Measurements from ENCODE around the gene ETFDH.
A peak's percentile ranks its signal among the peaks of the same experiment; 100 is the strongest.
"Not testable (repeated sequence)": the region's sequence is repeated elsewhere in the genome, so short reads cannot be mapped to it uniquely, and the experiment has no call there.

ETFDH gene

DNA sequence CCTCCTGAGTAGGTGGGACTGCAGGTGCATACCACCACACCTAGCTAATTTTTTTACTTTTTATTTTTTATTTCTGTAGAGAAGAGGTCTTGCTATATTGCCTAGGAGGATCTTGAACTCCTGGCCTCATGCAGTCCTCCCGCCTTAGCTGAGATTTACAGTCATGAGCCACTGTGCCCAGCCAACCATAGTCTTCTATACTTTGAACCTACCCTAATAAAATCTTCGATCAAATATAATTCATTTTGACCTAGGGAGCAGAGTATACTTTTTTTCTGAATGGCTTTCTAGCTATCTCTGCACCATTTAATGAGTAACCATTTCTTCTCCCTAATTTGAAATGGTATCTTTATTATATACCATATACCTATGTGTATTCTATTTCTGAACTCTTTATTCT lies 6.7 kb downstream of the ETFDH start:
- no peak for DNase-seq (ENCODE audit: low read depth)

- no peak for DNase-seq (ENCODE audit: low read depth)
Measured at GRCh38 chr4:158681629-158682028, 9.5 kb downstream of the ETFDH start.

- DNase-seq (ENCODE audit: low read depth): no peak
Measured at GRCh38 chr4:158682066-158682465, 10.0 kb downstream of the ETFDH start.

GRCh38 chr4:158688813-158689212 lies 16.7 kb downstream of the ETFDH start:
- DNase-seq (ENCODE audit: low read depth): no peak

DNA sequence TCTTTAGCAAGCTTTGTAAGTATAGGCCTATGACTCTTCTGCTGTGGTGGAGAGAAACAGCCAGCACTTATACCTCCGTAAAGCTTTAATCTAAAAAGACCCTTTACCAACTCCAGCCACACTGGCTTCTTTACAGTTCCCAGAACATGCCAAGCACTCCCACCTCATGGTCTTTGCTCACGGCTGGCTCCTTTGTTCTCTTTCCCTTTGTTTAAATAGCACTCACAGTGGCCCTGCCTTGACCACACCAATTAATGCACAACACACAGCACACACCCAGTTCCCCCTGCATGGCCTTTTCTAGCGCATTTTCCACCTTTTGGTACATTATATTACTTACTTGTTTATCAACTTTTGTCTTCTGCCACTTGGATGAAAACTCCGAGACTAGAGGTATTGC lies 32.2 kb downstream of the ETFDH start:
- DNase-seq (ENCODE audit: low read depth): no peak

DNA sequence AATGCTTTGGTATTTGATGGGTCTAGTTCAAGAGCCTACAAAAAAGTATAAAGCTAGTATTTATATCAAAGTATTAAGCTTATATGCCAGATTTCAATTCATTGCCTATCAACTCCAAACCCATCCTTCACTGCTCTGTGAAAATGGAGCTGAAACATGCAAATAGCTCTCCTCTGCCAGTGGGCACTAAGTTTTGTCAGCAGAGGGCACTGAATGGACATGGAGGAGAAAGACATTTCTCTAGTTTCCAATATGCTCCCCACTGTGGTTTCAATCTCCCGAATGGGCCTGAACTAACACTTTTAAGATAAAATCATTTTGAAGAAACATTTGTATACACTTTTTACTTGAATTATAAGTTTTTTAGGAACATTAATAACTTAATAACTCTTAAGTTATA lies 38.7 kb downstream of the ETFDH start:
- no peak for DNase-seq (ENCODE audit: low read depth)

DNA sequence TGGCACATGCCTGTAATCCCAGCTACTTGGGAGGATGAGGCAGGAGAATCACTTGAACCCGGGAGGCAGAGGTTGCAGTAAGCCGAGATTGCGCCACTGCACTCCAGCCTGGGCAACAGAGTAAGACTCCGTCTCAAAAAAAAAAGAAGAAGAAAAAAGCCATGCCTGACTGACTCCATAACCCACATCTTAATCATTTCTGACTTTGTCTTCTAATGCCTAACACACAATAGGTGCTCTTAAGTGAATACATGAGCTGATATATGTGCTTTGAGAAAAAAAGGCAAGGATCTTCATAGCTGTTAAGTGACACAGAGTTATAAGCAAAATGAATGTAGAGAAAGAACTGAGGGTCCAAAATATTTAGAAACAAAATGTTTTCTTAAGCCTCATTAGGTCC lies 40.5 kb downstream of the ETFDH start:
- not testable (repeated sequence) for DNase-seq (ENCODE audit: low read depth)

GRCh38 chr4:158714937-158715336 lies 42.8 kb downstream of the ETFDH start:
- no peak for DNase-seq (ENCODE audit: low read depth)

GRCh38 chr4:158715802-158716201 lies 43.7 kb downstream of the ETFDH start:
- no peak for DNase-seq (ENCODE audit: low read depth)

- DNase-seq (ENCODE audit: low read depth): no peak
Measured at GRCh38 chr4:158721680-158722079, 49.6 kb downstream of the ETFDH start.

DNA sequence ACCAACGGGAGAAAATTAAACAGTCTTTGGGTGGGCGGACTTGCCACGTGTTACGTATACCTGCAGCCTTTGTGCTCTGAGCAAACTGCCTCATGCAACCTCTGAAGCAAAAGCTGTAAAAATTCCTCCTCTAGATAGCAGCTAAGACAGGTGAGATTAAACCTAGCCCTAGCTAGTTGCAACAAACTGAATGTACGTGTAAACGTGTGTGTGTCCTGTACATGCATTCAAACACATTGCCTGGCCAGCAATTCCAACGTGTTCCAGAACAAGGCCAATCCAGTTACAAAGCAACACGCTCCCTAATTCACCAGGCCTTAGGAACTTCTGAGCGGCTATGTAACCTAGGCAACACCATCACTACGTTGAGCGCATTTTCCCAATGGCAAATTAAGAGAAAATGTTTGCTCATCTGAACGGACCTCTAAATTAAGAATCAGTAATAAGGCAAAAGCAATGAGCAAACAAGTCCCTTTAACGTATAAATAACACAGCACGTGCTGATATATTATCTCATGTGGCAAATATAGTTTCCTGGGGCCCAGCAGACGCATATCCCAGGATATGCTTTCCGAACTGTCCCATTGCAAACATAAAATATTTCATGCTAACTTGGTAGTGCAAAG lies 50.3 kb downstream of the ETFDH start:
- DNase-seq (ENCODE audit: low read depth): no peak

DNA sequence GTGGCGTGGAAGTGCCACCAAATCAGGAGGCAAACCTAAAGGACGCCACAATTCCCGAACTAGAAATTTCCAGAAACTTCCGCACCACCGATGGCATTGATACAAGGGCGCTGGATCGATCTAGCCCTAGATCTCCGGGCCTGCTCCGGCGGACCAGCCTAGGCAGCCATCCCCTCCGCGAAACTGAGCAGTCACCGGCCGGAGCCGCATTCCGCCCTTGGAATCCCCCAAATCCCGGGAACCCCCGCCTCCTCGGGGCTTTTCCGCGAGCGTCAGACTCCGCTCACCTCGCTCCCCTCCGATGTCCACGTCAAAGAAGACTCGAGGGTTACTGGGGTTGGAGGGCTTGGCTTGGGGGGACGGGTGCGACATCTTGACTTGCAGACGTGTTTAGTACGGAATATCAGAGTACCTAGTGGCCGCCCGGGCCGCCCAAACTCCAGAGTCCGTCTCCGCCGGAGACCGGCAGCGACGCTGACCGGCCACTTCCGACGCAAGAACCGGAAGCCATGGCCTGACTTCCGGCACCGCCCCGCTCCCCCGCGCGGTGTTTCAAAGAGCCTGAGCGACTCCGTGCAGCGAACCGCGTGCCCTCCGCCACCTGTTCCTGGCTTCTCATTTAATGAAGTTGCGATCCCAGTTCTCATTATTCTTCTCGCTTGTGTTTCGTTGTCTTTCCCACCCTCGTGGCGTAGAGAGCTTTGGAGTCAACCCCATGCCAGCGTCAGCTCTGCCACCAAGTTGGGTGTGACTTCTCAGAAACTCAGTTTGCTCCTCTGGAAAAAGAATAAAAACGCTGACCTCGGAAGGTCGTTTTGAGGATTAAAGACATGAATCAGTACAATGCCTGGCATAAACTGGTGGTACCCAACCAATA lies 51.1 kb downstream of the ETFDH start, which contains the start of gene PPID:
TSS of gene PPID (minus strand) at position 480 of the 877 bp plus-strand sequence. CDS start at position 372, 108 bp downstream.
- DNase-seq (ENCODE audit: low read depth): no peak

DNA sequence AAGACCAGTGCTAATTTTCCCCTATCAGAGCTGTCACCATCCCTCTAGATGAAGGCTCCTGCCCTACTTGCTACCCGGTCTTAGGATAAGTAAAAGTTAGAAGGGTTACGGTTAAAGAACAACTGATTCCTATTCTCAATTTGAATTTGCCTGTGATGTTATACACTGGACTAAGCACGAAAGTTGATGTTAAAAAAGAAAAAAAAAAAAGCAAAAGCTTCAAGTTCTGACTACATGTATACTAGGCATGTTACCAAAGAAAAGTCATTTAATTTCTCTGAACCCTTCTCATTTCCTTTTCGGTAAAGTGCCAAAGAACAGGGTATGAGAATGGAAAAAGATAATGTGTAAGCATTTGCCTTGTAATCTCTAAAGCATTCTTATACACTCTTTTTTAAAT lies 52.5 kb downstream of the ETFDH start:
- no peak for DNase-seq (ENCODE audit: low read depth)

DNA sequence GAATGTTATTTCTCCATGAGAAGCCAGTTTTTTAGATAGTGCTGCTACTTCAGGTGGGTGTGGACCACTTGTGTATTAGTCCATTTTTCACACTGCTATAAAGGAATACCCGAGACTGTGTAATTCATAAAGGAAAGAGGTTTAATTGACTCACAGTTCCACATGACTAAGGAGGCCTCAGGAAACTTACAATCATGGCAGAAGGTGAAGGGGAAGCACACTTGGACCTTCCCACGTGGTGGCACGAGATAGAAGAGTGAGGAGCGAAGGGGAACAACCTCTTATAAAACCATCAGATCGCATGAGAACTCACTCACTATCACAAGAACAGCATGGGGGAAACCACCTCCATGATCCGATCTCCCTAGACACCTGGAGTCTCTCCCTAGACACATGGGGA lies 54.5 kb downstream of the ETFDH start:
- DNase-seq (ENCODE audit: low read depth): no peak

DNA sequence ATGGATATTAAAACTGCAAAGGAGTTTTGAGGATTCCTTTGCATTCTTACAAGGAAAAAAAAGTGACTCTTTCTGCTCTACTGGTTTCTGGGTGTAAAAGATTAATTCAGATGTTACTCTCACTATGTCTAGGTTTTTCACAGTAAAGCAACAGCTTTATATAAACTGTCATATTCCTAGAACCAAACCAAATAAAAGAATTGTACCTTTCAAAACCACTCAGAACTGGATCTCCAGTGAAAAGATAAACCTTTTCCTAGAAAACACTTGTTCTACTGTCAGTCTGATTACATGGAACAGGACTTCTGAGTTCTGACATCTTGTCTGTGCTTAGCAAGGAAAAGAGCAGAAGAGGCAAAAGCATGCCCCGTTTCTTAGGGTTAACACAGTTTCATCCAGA lies 56.1 kb downstream of the ETFDH start:
- no peak for DNase-seq (ENCODE audit: low read depth)

DNA sequence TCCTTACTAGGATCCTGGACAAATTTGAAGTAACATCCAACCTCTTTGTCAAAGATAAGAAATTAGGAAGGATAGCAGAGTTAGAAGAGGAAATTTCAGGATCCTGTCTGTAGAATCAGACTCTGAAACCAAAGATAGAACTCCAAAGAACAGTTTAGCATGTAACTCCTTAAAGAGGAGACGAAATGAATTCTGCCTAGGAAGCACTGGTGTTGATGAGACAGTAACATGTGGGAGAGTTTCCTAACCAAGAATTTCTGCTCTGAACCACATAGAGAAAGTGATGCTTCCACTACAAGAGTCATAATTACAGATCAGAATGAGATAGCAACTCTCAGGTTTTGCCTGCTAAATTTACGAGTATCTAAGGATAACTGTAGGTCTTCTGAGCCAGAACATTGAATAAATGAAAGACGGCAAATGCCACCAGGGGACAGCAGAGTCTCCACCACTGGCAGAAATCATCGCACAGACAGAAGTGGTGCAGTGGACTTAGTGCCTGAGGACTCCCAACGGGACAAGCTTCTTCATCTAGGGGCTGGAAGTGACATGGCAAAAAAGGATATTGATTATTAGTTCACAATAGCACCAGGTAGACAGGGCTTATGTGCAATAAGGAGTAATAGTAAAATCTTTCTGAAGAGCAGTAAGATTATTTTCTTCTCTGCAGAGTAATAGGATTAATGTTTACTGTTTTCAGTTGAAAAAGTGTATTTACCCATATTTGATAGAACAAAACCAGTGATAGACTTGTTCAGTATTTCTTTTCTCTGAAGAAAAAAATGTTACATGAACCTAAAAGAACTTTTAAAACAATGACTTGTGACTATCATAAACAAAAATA lies 57.8 kb downstream of the ETFDH start:
- no peak for DNase-seq (ENCODE audit: low read depth)

- DNase-seq (ENCODE audit: low read depth): no peak
Measured at GRCh38 chr4:158738866-158739265, 66.8 kb downstream of the ETFDH start.

GRCh38 chr4:158739600-158739999 lies 67.5 kb downstream of the ETFDH start:
- no peak for DNase-seq (ENCODE audit: low read depth)

DNA sequence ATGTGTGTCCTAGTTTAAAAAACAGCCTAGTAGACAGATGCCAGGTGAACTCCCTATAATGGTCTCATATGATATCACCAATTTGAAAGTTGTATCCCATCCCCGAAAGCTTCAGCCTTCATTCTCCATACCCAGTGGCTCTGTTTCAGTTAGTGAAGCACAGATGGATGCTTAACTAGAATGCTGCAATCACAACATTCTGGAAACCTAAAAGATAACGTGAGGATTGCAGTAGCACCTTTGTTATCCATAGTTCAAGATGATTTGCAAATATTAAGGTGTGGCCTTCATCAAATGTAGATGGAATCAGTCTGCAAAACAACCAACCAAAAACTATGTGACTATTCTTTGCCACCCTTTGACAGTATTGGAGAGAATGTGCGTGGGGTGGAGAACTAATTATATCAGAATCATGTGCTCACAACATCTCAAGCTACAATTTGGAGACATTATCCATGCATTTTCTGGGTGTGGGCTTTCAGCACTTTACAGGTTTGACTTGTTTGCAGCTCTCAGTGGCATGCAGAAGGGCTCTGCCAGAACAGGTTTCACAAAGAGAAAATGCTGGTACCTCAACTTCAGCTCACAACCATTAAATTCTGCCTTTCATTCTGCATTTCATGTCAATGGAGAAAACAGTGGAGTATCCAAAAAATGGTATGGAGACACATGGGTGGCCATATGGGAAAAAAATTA lies 69.4 kb downstream of the ETFDH start:
- no peak for DNase-seq (ENCODE audit: low read depth)

DNA sequence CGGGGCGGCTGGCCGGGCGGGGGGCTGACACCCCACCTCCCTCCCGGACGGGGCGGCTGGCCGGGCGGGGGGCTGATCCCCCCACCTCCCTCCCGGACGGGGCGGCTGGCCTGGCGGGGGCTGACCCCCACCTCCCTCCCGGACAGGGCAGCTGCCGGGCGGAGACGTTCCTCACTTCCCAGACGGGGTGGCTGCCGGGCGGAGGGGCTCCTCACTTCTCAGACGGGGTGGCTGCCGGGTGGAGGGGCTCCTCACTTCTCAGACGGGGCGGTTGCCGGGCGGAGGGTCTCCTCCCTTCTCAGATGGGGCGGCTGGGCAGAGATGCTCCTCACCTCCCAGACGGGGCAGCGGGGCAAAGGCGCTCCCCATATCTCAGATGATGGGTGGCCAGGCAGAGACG lies 74.4 kb downstream of the ETFDH start:
- not testable (repeated sequence) for DNase-seq (ENCODE audit: low read depth)

DNA sequence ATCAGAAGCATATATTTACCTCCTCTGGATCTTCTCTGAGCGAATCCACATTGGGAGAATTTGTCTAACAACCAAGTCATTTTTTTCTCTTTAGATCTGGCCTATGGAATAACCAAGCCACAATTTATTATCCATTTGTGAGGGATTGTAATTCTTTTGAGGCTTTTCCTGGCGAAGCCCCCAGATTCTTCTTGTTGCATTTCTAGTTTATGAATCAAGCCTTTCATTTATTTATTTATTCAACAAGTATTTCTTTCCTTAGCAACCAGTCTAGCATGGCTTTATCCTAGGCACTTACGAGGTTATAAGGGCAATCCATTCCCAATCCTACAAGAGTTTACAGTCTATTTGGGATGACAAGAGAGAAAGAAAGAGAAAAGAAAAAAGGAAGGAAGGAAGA lies 78.3 kb downstream of the ETFDH start:
- DNase-seq (ENCODE audit: low read depth): peak; percentile 77

Data from GM04504 (cell line).